Motor neuron (in vitro differentiated cells): ENCODE data around the gene LATS2. TPM values are rescaled to one million over a fixed set of nuclear protein-coding genes. Genes with fewer than 3 reads are reported as not detected.
A peak's percentile ranks its signal among the peaks of the same experiment; 100 is the strongest.
"Not testable (repeated sequence)": the region's sequence is repeated elsewhere in the genome, so short reads cannot be mapped to it uniquely, and the experiment has no call there.

Experiments
- ATAC-seq, 8 experiments: fragments of 200-7000 bp; cut with Tn5 transposase; replicated peaks in 6 of 8; 2 replicates each; pipeline ENCODE4 v1.8.0; 2021; ENCODE audit warnings: mild to moderate bottlenecking in 8 of 8, moderate library complexity in 8 of 8
- H3K27ac ChIP-seq, 2 donors: fragments of 250-450 bp; sonication (Bioruptor Pico); 2 replicates each; pipeline ENCODE4 v1.9.0; 2021; ENCODE audit warnings: antibody characterized with exemption in 2 of 2, mild to moderate bottlenecking in 2 of 2, moderate library complexity in 1 of 2
- H3K4me1 ChIP-seq, 2 donors: fragments of 250-450 bp; sonication (Bioruptor Pico); replicated peaks in 1 of 2; 2 replicates each; pipeline ENCODE4 v1.6.1; 2021; ENCODE audit warnings: antibody characterized with exemption in 2 of 2, mild to moderate bottlenecking in 2 of 2, moderate library complexity in 1 of 2
- H3K4me3 ChIP-seq, 5 donors: fragments of 250-450 bp; sonication (Bioruptor Pico); 2 replicates each; pipeline ENCODE4 v1.9.0; 2021; ENCODE audit warnings: antibody characterized with exemption in 5 of 5, mild to moderate bottlenecking in 5 of 5, moderate library complexity in 4 of 5
- WGBS, 10 experiments: fragments of 450-650 bp; shearing (Covaris generic); methylation state at CpG; one replicate each; pipeline ENCODE4 v1.0.0; 2022; 5-methylcytosine and 5-hydroxymethylcytosine counted together
- in situ Hi-C, 9 experiments: fragments of 400-800 bp; cut with MboI; loops; one replicate each; pipeline ENCODE4 v1.15.0; 2021; ENCODE audit warnings: low sequenced_read_pairs in 9 of 9, low pct_unique_long_range_greater_than_20kb in 2 of 9; ENCODE audit not compliant: unreplicated experiment in 9 of 9
- total RNA-seq, 8 experiments: library from RNA; unstranded; fragments of 300-600 nt; gene quantifications; 2 replicates each; pipeline versions ENCODE4 v1.2.3 to v1.2.4, GENCODE V29; 2022

LATS2 gene
- total RNA-seq, 8 experiments from 2014 or later, result 4.8 to 13.0 (median 9.0) TPM

DNA sequence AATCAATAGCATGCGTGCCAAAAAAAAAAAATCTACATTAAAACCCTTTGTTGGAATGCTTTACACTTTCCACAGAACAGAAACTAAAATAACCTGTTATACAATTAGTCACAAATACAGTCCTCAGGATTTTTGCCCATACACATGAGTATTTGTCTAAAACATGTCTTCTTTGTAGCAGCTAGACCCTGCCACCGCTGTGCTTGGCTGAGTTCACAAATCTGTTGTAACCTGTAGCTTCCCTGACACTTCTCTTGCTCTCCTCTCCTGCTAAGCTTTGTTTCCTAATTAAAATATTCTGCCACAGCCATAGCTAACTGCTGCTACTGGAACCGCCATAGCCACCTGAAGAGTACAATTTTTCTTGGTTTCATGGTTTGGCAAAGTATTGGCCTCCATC, 113.4 kb downstream of the LATS2 start:
- H3K4me3 ChIP-seq, H3K27ac ChIP-seq, H3K4me1 ChIP-seq, ATAC-seq: not testable (repeated sequence)
- in situ Hi-C loops, result loop anchor here in 7 of 9 experiments (10.0 to 25.0 kb wide), 5 partner anchors 461 to 761 kb away; partner anchors contain the start of genes GJB2 (in 1 of the 7) and ZDHHC20 (in 1 of the 7)
- 22 to 100% (median 83%) methylated on average over 1 to 3 of the region's 3 CpGs; no CpG with 5 or more reads in 4 of the 10 experiments for WGBS, 10 experiments

GRCh38 chr13:20945952-20946383, 115.4 kb downstream of the LATS2 start:
- in situ Hi-C loops, result loop anchor here in 7 of 9 experiments (10.0 to 25.0 kb wide), 5 partner anchors 459 to 759 kb away; partner anchors contain the start of genes GJB2 (in 1 of the 7) and ZDHHC20 (in 1 of the 7)
- WGBS, 10 experiments, result 0 to 100% (median 29%) methylated on average over 1 to 7 of the region's 29 CpGs; no CpG with 5 or more reads in 1 of the 10 experiments
- Histone ChIP-seq H3K4me3 (no peak overlapping the region), H3K4me1 (no peaks in the 10 kb centered on the region), H3K27ac (no peak overlapping the region)
- peak in 3 of 8 experiments; percentile 22 to 36 (median 23) for ATAC-seq

GRCh38 chr13:20942938-20943559, 118.3 kb downstream of the LATS2 start:
- ATAC-seq, result peak in 1 of 8 experiments; percentile 7
- Histone ChIP-seq H3K4me3 (no peak overlapping the region), H3K27ac (no peak overlapping the region), H3K4me1 (no peaks in the 10 kb centered on the region)
- WGBS, 10 experiments, result 24 to 100% (median 77%) methylated on average over 2 to 14 of the region's 22 CpGs; no CpG with 5 or more reads in 1 of the 10 experiments
- in situ Hi-C loops, result loop anchor here in 7 of 9 experiments (10.0 to 25.0 kb wide), 5 partner anchors 456 to 756 kb away; partner anchors contain the start of genes GJB2 (in 1 of the 7) and ZDHHC20 (in 1 of the 7)

DNA sequence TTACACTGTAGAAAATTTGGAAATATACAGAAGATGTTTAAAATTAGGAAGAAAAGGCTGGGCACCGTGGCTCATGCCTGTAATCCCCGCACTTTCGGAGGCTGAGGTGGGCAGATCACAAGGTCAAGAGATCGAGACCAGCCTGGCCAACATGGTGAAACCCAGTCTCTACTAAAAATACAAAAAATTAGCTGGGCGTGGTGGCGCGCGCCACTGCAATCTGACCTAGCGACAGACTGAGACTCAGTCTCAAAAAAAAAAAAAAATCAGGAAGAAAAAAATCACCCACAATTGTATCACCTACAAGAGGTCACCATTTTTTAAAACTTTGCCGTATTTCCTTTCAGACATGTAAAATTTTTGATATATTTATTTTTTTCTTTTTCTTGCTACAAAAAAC, 120.9 kb downstream of the LATS2 start:
- in situ Hi-C loops, result loop anchor here in 7 of 9 experiments (10.0 to 25.0 kb wide), 5 partner anchors 453 to 753 kb away; partner anchors contain the start of genes GJB2 (in 1 of the 7) and ZDHHC20 (in 1 of the 7)
- not testable (repeated sequence) for H3K27ac ChIP-seq, ATAC-seq, H3K4me3 ChIP-seq, H3K4me1 ChIP-seq
- 72 to 100% (median 94%) methylated on average over 2 to 10 of the region's 10 CpGs for WGBS, 10 experiments

DNA sequence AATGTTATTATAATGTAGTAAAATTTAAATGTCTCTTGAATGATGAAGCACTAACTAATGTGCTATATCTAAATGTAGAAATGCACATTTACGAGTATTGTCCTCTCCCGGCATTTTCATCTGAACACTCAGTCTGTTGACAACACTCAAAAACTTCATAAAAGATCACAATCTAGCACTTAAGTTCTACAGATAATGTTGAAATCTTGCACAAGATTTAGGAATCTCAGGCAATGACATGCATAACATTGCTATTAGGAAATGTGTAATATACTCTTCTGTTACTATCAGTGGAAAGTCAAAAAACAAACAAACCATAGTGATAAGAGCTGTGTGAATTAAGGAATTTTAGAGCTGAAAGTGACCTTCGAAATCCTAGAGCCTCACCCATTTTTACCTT, 121.3 kb downstream of the LATS2 start:
- 40 to 100% (median 72%) methylated on average over 1 to 3 of the region's 3 CpGs; no CpG with 5 or more reads in 2 of the 10 experiments for WGBS, 10 experiments
- ATAC-seq, result no peak
- no peak overlapping the region for H3K4me3 ChIP-seq
- no peaks in the 10 kb centered on the region for H3K4me1 ChIP-seq
- in situ Hi-C loops, result loop anchor here in 7 of 9 experiments (10.0 to 25.0 kb wide), 5 partner anchors 453 to 753 kb away; partner anchors contain the start of genes GJB2 (in 1 of the 7) and ZDHHC20 (in 1 of the 7)
- no peak overlapping the region for H3K27ac ChIP-seq

- in situ Hi-C loops, result loop anchor here in 7 of 9 experiments (10.0 to 25.0 kb wide), 5 partner anchors 452 to 752 kb away; partner anchors contain the start of genes GJB2 (in 1 of the 7) and ZDHHC20 (in 1 of the 7)
- Histone ChIP-seq H3K4me1 (no peaks in the 10 kb centered on the region), H3K4me3 (no peak overlapping the region), H3K27ac (no peak overlapping the region)
- 40 to 90% (median 79%) methylated on average over 1 to 3 of the region's 4 CpGs; no CpG with 5 or more reads in 2 of the 10 experiments for WGBS, 10 experiments
- ATAC-seq, result no peak
These were observed 121.7 kb downstream of the LATS2 start for GRCh38 chr13:20939662-20940061.

DNA sequence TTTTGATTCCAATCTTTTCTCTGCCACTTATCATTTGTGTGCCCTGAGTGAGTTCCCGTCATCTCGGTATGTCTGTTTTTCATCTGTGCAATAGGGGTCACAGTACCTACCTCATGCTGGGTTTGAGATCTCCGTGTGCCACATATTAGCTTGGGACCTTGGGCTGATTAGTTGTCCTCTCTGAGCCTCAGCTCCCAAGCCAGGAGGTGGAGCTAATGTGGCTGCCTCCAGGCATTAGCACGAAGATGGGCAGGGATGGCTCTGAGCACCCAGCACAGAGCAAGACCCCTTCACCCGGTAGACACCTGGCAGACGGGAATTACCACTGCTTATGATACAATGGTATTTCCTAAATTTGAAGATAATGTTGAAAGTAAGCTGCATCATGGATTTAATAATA, 123.1 kb downstream of the LATS2 start:
- no peaks in the 10 kb centered on the region for H3K4me1 ChIP-seq
- WGBS, 10 experiments, result 33 to 100% (median 87%) methylated on average over 1 to 6 of the region's 6 CpGs; no CpG with 5 or more reads in 4 of the 10 experiments
- H3K27ac ChIP-seq, result no peak overlapping the region
- ATAC-seq, result no peak
- in situ Hi-C loops, result loop anchor here in 6 of 9 experiments (25.0 kb wide), 4 partner anchors 451 to 751 kb away; partner anchors contain the start of genes GJB2 (in 1 of the 6) and ZDHHC20 (in 1 of the 6)
- H3K4me3 ChIP-seq, result no peak overlapping the region

DNA sequence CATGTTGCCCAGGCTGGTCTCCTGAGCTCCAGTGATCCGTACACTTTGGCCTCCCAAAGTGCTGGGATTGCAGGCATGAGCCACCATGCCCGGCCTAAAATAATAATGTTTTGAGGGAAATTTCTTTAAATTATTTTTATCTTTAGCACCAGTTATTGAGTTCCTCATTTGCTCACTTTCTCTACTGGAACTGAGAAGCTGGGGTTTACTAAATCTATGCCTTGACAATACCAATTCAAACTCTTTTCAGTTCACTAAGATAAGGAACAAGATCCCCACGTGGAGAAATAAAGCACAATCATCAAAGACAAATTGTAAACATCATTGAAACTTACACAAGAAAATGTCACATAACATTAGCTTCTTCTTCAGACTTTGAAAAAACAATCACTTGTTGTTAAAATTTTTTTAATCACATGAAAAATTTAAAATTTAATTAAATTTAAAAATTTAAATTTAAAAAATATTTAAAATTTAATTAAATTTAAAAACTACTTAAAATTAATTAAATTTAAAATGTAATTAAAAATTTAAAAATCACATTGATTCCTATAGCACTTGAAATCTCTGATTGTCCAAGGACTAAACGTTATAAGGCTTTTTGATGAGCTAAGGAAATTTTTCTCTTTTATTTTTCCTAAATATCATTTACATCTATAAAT, 133.7 kb downstream of the LATS2 start:
- 39 to 88% (median 69%) methylated on average over 1 to 4 of the region's 4 CpGs for WGBS, 10 experiments
- H3K4me1 ChIP-seq, result no peaks in the 10 kb centered on the region
- in situ Hi-C loops, result loop anchor here in 6 of 9 experiments (10.0 to 25.0 kb wide), 5 partner anchors 433 to 740 kb away; partner anchors contain the start of genes GJB2 (in 1 of the 6) and ZDHHC20 (in 1 of the 6)
- no peak overlapping the region for H3K4me3 ChIP-seq
- no peak for ATAC-seq
- H3K27ac ChIP-seq, result no peak overlapping the region

GRCh38 chr13:20925395-20925790, 136.0 kb downstream of the LATS2 start:
- H3K4me1 ChIP-seq, ATAC-seq, H3K27ac ChIP-seq, H3K4me3 ChIP-seq: not testable (repeated sequence)
- 4 to 100% (median 73%) methylated on average over 1 to 4 of the region's 13 CpGs; no CpG with 5 or more reads in 4 of the 10 experiments for WGBS, 10 experiments
- in situ Hi-C loops, result loop anchor here in 6 of 9 experiments (10.0 to 25.0 kb wide), 5 partner anchors 431 to 738 kb away; partner anchors contain the start of genes GJB2 (in 1 of the 6) and ZDHHC20 (in 1 of the 6)

- H3K4me3 ChIP-seq, result no peak overlapping the region
- peak; percentile 44 to 91 (median 66) for ATAC-seq
- no peak overlapping the region for H3K27ac ChIP-seq
- WGBS, 10 experiments, result 0 to 50% (median 33%) methylated on average over 1 to 3 of the region's 3 CpGs
- no peaks in the 10 kb centered on the region for H3K4me1 ChIP-seq
- in situ Hi-C loops, result loop anchor here (10.0 to 25.0 kb wide), 7 partner anchors 213 to 738 kb away; partner anchors contain the start of genes GJB2 (in 6 of the 9), IL17D (in 3 of the 9) and ZDHHC20 (in 1 of the 9)
These were observed 136.5 kb downstream of the LATS2 start for GRCh38 chr13:20924758-20925394.

DNA sequence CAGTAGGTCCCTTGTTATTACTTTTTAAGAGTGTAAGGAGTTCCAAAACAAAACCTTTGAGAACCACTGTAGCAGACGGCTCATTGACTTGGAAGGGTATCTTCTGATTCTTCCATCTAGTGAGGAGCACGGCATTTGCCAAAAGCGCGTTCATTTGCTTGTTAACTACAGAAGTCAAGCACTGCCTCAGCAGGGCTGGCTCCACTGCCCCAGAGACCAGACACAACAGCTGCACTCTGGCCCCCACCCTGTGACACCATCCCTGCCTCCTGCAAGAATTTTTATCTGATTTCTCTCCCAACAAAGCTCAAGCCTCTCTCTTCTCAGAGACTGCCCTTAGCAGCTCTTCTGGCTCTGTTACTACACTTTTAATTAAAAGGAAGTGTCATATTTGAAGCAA, 138.1 kb downstream of the LATS2 start:
- in situ Hi-C loops, result loop anchor here in 8 of 9 experiments (10.0 to 25.0 kb wide), 5 partner anchors 211 to 736 kb away; partner anchors contain the start of genes GJB2 (in 5 of the 8) and IL17D (in 3 of the 8)
- 24 to 81% (median 80%) methylated on average over 1 to 4 of the region's 4 CpGs; no CpG with 5 or more reads in 4 of the 10 experiments for WGBS, 10 experiments
- H3K4me3 ChIP-seq, result no peak overlapping the region
- no peaks in the 10 kb centered on the region for H3K4me1 ChIP-seq
- H3K27ac ChIP-seq, result no peak overlapping the region
- peak in 2 of 8 experiments; percentile 53 to 92 for ATAC-seq
